ENCODE measurements around the gene ST3GAL3. TPM values are rescaled to one million over a fixed set of nuclear protein-coding genes. Genes with fewer than 3 reads are reported as not detected.

Gene ST3GAL3
- total and polyA plus RNA-seq, 2 experiments from 2014 or later = 4.5 to 7.0 TPM

DNA sequence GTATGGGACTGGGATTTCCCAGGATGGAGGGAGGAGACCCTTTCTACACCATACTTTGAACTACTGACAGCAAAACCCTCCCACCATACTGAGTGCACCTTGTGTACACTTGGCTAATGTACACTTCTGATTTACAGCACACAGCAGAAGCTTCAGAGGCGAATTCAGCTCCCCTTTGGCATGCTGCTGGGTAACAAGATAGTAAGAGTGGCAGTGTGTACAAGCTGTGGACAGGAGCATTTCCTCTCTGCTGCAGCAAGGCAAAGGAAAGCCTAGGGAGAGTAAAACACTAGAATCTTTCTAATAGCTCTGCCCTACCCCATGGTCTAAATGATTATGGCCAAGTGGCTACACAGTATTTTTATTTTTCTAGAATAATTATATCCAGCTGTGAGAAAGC, 142.3 kb downstream of the ST3GAL3 start:
- Histone ChIP-seq H3K36me3 (ENCODE audit: insufficient read depth) (no peaks in the 10 kb centered on the region), H4K20me1 (replicated peaks; ENCODE audit: insufficient read depth) (no peaks in the 10 kb centered on the region), H3K9me2 (ENCODE audit: insufficient read depth) (no peaks in the 10 kb centered on the region), H3K4me1 (ENCODE audit: insufficient read depth) (peaks cover 4% of the 10 kb centered on the region; the same call in 1 of the 2 replicates), H3K4me2 (no peak overlapping the region), H3K27ac (ENCODE audit: low read depth) (no peak overlapping the region), H3K27me3 (ENCODE audit: insufficient read depth) (no peaks in the 10 kb centered on the region), H2AFZ (no peak overlapping the region), H3K79me2 (replicated peaks; ENCODE audit: insufficient read depth) (no peaks in the 10 kb centered on the region), H3K4me3 (no peak overlapping the region), H3F3A (replicated peaks; ENCODE audit: low read depth) (no peaks in the 10 kb centered on the region)
- Mint-ChIP-seq H3K4me1 (peaks cover 10% of the 10 kb centered on the region), H3K4me3 (no peak overlapping the region), H3K27me3 (ENCODE audit: insufficient read depth, low read depth, poor library complexity) (no peaks in the 10 kb centered on the region), H3K9me3 (no peaks in the 10 kb centered on the region), H3K36me3 (ENCODE audit: low read depth) (no peaks in the 10 kb centered on the region), H3K27ac (no peak overlapping the region)
- ATAC-seq (no peak), DNase-seq (ENCODE audit: low spot score) (no peak)
- TF ChIP-seq, protein P1, sequence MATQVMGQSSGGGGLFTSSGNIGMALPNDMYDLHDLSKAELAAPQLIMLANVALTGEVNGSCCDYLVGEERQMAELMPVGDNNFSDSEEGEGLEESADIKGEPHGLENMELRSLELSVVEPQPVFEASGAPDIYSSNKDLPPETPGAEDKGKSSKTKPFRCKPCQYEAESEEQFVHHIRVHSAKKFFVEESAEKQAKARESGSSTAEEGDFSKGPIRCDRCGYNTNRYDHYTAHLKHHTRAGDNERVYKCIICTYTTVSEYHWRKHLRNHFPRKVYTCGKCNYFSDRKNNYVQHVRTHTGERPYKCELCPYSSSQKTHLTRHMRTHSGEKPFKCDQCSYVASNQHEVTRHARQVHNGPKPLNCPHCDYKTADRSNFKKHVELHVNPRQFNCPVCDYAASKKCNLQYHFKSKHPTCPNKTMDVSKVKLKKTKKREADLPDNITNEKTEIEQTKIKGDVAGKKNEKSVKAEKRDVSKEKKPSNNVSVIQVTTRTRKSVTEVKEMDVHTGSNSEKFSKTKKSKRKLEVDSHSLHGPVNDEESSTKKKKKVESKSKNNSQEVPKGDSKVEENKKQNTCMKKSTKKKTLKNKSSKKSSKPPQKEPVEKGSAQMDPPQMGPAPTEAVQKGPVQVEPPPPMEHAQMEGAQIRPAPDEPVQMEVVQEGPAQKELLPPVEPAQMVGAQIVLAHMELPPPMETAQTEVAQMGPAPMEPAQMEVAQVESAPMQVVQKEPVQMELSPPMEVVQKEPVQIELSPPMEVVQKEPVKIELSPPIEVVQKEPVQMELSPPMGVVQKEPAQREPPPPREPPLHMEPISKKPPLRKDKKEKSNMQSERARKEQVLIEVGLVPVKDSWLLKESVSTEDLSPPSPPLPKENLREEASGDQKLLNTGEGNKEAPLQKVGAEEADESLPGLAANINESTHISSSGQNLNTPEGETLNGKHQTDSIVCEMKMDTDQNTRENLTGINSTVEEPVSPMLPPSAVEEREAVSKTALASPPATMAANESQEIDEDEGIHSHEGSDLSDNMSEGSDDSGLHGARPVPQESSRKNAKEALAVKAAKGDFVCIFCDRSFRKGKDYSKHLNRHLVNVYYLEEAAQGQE (IDR thresholded peaks at IDR 0.05; ENCODE audit: unreplicated experiment) = no peak
- TF ChIP-seq, protein P2, sequence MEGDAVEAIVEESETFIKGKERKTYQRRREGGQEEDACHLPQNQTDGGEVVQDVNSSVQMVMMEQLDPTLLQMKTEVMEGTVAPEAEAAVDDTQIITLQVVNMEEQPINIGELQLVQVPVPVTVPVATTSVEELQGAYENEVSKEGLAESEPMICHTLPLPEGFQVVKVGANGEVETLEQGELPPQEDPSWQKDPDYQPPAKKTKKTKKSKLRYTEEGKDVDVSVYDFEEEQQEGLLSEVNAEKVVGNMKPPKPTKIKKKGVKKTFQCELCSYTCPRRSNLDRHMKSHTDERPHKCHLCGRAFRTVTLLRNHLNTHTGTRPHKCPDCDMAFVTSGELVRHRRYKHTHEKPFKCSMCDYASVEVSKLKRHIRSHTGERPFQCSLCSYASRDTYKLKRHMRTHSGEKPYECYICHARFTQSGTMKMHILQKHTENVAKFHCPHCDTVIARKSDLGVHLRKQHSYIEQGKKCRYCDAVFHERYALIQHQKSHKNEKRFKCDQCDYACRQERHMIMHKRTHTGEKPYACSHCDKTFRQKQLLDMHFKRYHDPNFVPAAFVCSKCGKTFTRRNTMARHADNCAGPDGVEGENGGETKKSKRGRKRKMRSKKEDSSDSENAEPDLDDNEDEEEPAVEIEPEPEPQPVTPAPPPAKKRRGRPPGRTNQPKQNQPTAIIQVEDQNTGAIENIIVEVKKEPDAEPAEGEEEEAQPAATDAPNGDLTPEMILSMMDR (conservative IDR thresholded peaks at IDR 0.05; ENCODE audit: low read depth in 2 of 2) = no peak
- TF ChIP-seq STAT1 (IDR thresholded peaks at IDR 0.05; ENCODE audit: unreplicated experiment) (no peak), EZH2 (IDR thresholded peaks at IDR 0.05; ENCODE audit: low read depth, unreplicated experiment) (no peak), ZNF331 (CRISPR knock-in tag; IDR thresholded peaks at IDR 0.05; ENCODE audit: low read depth) (no peak), JUNB (IDR thresholded peaks at IDR 0.05; ENCODE audit: unreplicated experiment) (no peak), CREB1 (CRISPR knock-in tag; IDR thresholded peaks at IDR 0.05; ENCODE audit: low read depth) (no peak), EZH2phosphoT487 (IDR thresholded peaks at IDR 0.05; ENCODE audit: unreplicated experiment) (no peak), POLR2AphosphoS5 (IDR thresholded peaks at IDR 0.05; ENCODE audit: low read depth) (no peak), ZNF114 (CRISPR knock-in tag; IDR thresholded peaks at IDR 0.05) (no peak), NANOG (IDR thresholded peaks at IDR 0.05; ENCODE audit: borderline replicate concordance) (no peak)
- TF ChIP-seq, protein P3, sequence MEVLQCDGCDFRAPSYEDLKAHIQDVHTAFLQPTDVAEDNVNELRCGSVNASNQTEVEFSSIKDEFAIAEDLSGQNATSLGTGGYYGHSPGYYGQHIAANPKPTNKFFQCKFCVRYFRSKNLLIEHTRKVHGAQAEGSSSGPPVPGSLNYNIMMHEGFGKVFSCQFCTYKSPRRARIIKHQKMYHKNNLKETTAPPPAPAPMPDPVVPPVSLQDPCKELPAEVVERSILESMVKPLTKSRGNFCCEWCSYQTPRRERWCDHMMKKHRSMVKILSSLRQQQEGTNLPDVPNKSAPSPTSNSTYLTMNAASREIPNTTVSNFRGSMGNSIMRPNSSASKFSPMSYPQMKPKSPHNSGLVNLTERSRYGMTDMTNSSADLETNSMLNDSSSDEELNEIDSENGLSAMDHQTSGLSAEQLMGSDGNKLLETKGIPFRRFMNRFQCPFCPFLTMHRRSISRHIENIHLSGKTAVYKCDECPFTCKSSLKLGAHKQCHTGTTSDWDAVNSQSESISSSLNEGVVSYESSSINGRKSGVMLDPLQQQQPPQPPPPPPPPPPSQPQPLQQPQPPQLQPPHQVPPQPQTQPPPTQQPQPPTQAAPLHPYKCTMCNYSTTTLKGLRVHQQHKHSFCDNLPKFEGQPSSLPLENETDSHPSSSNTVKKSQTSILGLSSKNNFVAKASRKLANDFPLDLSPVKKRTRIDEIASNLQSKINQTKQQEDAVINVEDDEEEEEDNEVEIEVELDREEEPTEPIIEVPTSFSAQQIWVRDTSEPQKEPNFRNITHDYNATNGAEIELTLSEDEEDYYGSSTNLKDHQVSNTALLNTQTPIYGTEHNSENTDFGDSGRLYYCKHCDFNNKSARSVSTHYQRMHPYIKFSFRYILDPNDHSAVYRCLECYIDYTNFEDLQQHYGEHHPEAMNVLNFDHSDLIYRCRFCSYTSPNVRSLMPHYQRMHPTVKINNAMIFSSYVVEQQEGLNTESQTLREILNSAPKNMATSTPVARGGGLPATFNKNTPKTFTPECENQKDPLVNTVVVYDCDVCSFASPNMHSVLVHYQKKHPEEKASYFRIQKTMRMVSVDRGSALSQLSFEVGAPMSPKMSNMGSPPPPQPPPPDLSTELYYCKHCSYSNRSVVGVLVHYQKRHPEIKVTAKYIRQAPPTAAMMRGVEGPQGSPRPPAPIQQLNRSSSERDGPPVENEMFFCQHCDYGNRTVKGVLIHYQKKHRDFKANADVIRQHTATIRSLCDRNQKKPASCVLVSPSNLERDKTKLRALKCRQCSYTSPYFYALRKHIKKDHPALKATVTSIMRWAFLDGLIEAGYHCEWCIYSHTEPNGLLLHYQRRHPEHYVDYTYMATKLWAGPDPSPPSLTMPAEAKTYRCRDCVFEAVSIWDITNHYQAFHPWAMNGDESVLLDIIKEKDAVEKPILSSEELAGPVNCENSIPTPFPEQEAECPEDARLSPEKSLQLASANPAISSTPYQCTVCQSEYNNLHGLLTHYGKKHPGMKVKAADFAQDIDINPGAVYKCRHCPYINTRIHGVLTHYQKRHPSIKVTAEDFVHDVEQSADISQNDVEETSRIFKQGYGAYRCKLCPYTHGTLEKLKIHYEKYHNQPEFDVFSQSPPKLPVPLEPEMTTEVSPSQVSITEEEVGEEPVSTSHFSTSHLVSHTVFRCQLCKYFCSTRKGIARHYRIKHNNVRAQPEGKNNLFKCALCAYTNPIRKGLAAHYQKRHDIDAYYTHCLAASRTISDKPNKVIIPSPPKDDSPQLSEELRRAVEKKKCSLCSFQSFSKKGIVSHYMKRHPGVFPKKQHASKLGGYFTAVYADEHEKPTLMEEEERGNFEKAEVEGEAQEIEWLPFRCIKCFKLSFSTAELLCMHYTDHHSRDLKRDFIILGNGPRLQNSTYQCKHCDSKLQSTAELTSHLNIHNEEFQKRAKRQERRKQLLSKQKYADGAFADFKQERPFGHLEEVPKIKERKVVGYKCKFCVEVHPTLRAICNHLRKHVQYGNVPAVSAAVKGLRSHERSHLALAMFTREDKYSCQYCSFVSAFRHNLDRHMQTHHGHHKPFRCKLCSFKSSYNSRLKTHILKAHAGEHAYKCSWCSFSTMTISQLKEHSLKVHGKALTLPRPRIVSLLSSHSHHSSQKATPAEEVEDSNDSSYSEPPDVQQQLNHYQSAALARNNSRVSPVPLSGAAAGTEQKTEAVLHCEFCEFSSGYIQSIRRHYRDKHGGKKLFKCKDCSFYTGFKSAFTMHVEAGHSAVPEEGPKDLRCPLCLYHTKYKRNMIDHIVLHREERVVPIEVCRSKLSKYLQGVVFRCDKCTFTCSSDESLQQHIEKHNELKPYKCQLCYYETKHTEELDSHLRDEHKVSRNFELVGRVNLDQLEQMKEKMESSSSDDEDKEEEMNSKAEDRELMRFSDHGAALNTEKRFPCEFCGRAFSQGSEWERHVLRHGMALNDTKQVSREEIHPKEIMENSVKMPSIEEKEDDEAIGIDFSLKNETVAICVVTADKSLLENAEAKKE (CRISPR knock-in tag; IDR thresholded peaks at IDR 0.05) = no peak
- TF ChIP-seq, protein P4, sequence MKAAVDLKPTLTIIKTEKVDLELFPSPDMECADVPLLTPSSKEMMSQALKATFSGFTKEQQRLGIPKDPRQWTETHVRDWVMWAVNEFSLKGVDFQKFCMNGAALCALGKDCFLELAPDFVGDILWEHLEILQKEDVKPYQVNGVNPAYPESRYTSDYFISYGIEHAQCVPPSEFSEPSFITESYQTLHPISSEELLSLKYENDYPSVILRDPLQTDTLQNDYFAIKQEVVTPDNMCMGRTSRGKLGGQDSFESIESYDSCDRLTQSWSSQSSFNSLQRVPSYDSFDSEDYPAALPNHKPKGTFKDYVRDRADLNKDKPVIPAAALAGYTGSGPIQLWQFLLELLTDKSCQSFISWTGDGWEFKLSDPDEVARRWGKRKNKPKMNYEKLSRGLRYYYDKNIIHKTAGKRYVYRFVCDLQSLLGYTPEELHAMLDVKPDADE (IDR thresholded peaks at IDR 0.05) = no peak

All from GM23338 (cell line).